T-helper 17 cell (primary cell): Measurements from ENCODE around the gene CD55. TPM values are rescaled to one million over a fixed set of nuclear protein-coding genes. Genes with fewer than 3 reads are reported as not detected.
A peak's percentile ranks its signal among the peaks of the same experiment; 100 is the strongest.

Experiments used
- ATAC-seq: fragments of 150-1000 bp; cut with Tn5 transposase; 2 replicates; pipeline ENCODE4 v1.10.0; 2021; ENCODE audit warnings: mild to moderate bottlenecking, moderate library complexity
- DNase-seq, 3 donors: peaks; one replicate each; pipeline versions ENCODE4 v3.0.0 to v3.0.0-alpha.2; 2020 to 2021
- H3K9me3 ChIP-seq: one replicate; pipeline ENCODE4 v1.7.0; 2013; ENCODE audit warnings: low read length, mild to moderate bottlenecking; ENCODE audit not compliant: control insufficient read depth, poor library complexity, severe bottlenecking
- H3K27ac Mint-ChIP-seq: one replicate; pipeline ENCODE4 v1.8.0; 2022; ENCODE audit warnings: mild to moderate bottlenecking, moderate library complexity, mixed read lengths
- H3K27me3 Mint-ChIP-seq: one replicate; pipeline ENCODE4 v1.8.0; 2022; ENCODE audit warnings: mixed read lengths
- H3K36me3 Mint-ChIP-seq: one replicate; pipeline ENCODE4 v1.8.0; 2022; ENCODE audit warnings: low read depth, mixed read lengths
- H3K4me1 Mint-ChIP-seq: one replicate; pipeline ENCODE4 v1.8.0; 2022; ENCODE audit warnings: mild to moderate bottlenecking, mixed read lengths
- H3K4me3 Mint-ChIP-seq: one replicate; pipeline ENCODE4 v1.8.0; 2022; ENCODE audit warnings: mild to moderate bottlenecking, moderate library complexity, mixed read lengths
- total RNA-seq, 4 donors: library from RNA in 2 of 4; stranded (reverse) in 2 of 4; gene quantifications; one replicate each; pipeline ENCODE4 v1.2.3 and lab custom pipeline; 2022 to 2026

The CD55 gene
- total RNA-seq, 2 donors from 2014 or later: 98.3 to 133 TPM

GRCh38 chr1:207362962-207363860 is 41.7 kb downstream of the CD55 start:
- ATAC-seq (peak; percentile 81), DNase-seq (no peak)
- Mint-ChIP-seq H3K36me3 (peaks cover 2% of the 10 kb centered on the region), H3K27ac (no peak overlapping the region), H3K4me1 (no peaks in the 10 kb centered on the region), H3K4me3 (no peak overlapping the region), H3K27me3 (no peaks in the 10 kb centered on the region)
- H3K9me3 ChIP-seq: no peaks in the 10 kb centered on the region

- Mint-ChIP-seq H3K4me1 (no peaks in the 10 kb centered on the region), H3K27me3 (no peaks in the 10 kb centered on the region), H3K36me3 (peaks cover 2% of the 10 kb centered on the region), H3K4me3 (no peak overlapping the region), H3K27ac (no peak overlapping the region)
- ATAC-seq (no peak), DNase-seq (no peak)
- H3K9me3 ChIP-seq: no peaks in the 10 kb centered on the region
These were observed 42.4 kb downstream of the CD55 start for GRCh38 chr1:207363871-207364270.

- DNase-seq: no peak
- Mint-ChIP-seq H3K27ac (no peak overlapping the region), H3K27me3 (no peaks in the 10 kb centered on the region), H3K4me3 (no peak overlapping the region), H3K4me1 (no peaks in the 10 kb centered on the region), H3K36me3 (peaks cover 2% of the 10 kb centered on the region)
- peak; percentile 34 for ATAC-seq
- H3K9me3 ChIP-seq: no peaks in the 10 kb centered on the region
These were observed 43.1 kb downstream of the CD55 start for GRCh38 chr1:207364614-207365013.

- H3K4me1 Mint-ChIP-seq: no peaks in the 10 kb centered on the region
- peaks cover 2% of the 10 kb centered on the region for H3K36me3 Mint-ChIP-seq
- H3K4me3 Mint-ChIP-seq: no peak overlapping the region
- H3K27me3 Mint-ChIP-seq: no peaks in the 10 kb centered on the region
- DNase-seq (no peak), ATAC-seq (peak; percentile 39)
- H3K9me3 ChIP-seq: no peaks in the 10 kb centered on the region
- H3K27ac Mint-ChIP-seq: no peak overlapping the region
These were observed 43.6 kb downstream of the CD55 start for GRCh38 chr1:207365063-207365462.

GRCh38 chr1:207366022-207366421 is 44.5 kb downstream of the CD55 start:
- Mint-ChIP-seq H3K36me3 (peaks cover 2% of the 10 kb centered on the region), H3K4me3 (no peak overlapping the region), H3K27me3 (no peaks in the 10 kb centered on the region), H3K4me1 (no peaks in the 10 kb centered on the region), H3K27ac (no peak overlapping the region)
- ATAC-seq: no peak
- H3K9me3 ChIP-seq: no peaks in the 10 kb centered on the region
- no peak for DNase-seq

- no peak overlapping the region for H3K4me3 Mint-ChIP-seq
- H3K4me1 Mint-ChIP-seq: no peaks in the 10 kb centered on the region
- no peak for DNase-seq
- ATAC-seq: no peak
- H3K27ac Mint-ChIP-seq: no peak overlapping the region
- no peaks in the 10 kb centered on the region for H3K36me3 Mint-ChIP-seq
- peaks cover 9% of the 10 kb centered on the region for H3K27me3 Mint-ChIP-seq
- peaks cover 2% of the 10 kb centered on the region for H3K9me3 ChIP-seq
These were observed 67.2 kb downstream of the CD55 start for GRCh38 chr1:207388721-207389120.

GRCh38 chr1:207389728-207390464 is 68.4 kb downstream of the CD55 start:
- Mint-ChIP-seq H3K4me3 (no peak overlapping the region), H3K36me3 (peaks cover 2% of the 10 kb centered on the region), H3K4me1 (no peaks in the 10 kb centered on the region), H3K27me3 (peaks cover 17% of the 10 kb centered on the region), H3K27ac (no peak overlapping the region)
- peaks cover 2% of the 10 kb centered on the region for H3K9me3 ChIP-seq
- ATAC-seq (no peak), DNase-seq (no peak)

GRCh38 chr1:207393610-207394009 is 72.1 kb downstream of the CD55 start:
- H3K9me3 ChIP-seq: no peaks in the 10 kb centered on the region
- peaks cover 4% of the 10 kb centered on the region for H3K36me3 Mint-ChIP-seq
- no peak overlapping the region for H3K4me3 Mint-ChIP-seq
- H3K4me1 Mint-ChIP-seq: no peaks in the 10 kb centered on the region
- no peak for DNase-seq
- peaks cover 17% of the 10 kb centered on the region for H3K27me3 Mint-ChIP-seq
- no peak overlapping the region for H3K27ac Mint-ChIP-seq
- no peak for ATAC-seq

- H3K9me3 ChIP-seq: no peaks in the 10 kb centered on the region
- Mint-ChIP-seq H3K27ac (no peak overlapping the region), H3K4me3 (no peak overlapping the region), H3K4me1 (no peaks in the 10 kb centered on the region), H3K27me3 (peaks cover 15% of the 10 kb centered on the region), H3K36me3 (peaks cover 4% of the 10 kb centered on the region)
- no peak for ATAC-seq
- no peak for DNase-seq
These were observed 74.8 kb downstream of the CD55 start for GRCh38 chr1:207396168-207396746.

- H3K27me3 Mint-ChIP-seq: peaks cover 8% of the 10 kb centered on the region
- H3K27ac Mint-ChIP-seq: no peak overlapping the region
- H3K4me1 Mint-ChIP-seq: no peaks in the 10 kb centered on the region
- peaks cover 4% of the 10 kb centered on the region for H3K36me3 Mint-ChIP-seq
- H3K4me3 Mint-ChIP-seq: no peak overlapping the region
- H3K9me3 ChIP-seq: no peaks in the 10 kb centered on the region
- ATAC-seq (no peak), DNase-seq (no peak)
These were observed 76.0 kb downstream of the CD55 start for GRCh38 chr1:207397525-207397926.

- ATAC-seq (no peak), DNase-seq (no peak)
- peaks cover 8% of the 10 kb centered on the region for H3K27me3 Mint-ChIP-seq
- no peak overlapping the region for H3K27ac Mint-ChIP-seq
- no peak overlapping the region for H3K4me3 Mint-ChIP-seq
- H3K4me1 Mint-ChIP-seq: no peaks in the 10 kb centered on the region
- peaks cover 4% of the 10 kb centered on the region for H3K36me3 Mint-ChIP-seq
- H3K9me3 ChIP-seq: no peaks in the 10 kb centered on the region
These were observed 77.5 kb downstream of the CD55 start for GRCh38 chr1:207398986-207399385.

GRCh38 chr1:207401578-207401977 is 80.1 kb downstream of the CD55 start:
- H3K9me3 ChIP-seq: no peaks in the 10 kb centered on the region
- ATAC-seq (no peak), DNase-seq (no peak)
- H3K4me3 Mint-ChIP-seq: no peak overlapping the region
- H3K27me3 Mint-ChIP-seq: no peaks in the 10 kb centered on the region
- no peaks in the 10 kb centered on the region for H3K4me1 Mint-ChIP-seq
- H3K27ac Mint-ChIP-seq: no peak overlapping the region
- no peaks in the 10 kb centered on the region for H3K36me3 Mint-ChIP-seq

GRCh38 chr1:207402744-207403143 is 81.3 kb downstream of the CD55 start:
- DNase-seq (no peak), ATAC-seq (no peak)
- Mint-ChIP-seq H3K27ac (no peak overlapping the region), H3K36me3 (no peaks in the 10 kb centered on the region), H3K4me3 (no peak overlapping the region), H3K27me3 (no peaks in the 10 kb centered on the region), H3K4me1 (no peaks in the 10 kb centered on the region)
- no peaks in the 10 kb centered on the region for H3K9me3 ChIP-seq
